ENCODE results near the gene AAR2. TPM values are rescaled to one million over a fixed set of nuclear protein-coding genes. Genes with fewer than 3 reads are reported as not detected.

AAR2 gene
- total RNA-seq, 4 donors from 2014 or later: 18.7 to 25.5 (median 24.1) TPM

- Histone ChIP-seq H3K27me3 (no peaks in the 10 kb centered on the region), H3K4me1 (no peaks in the 10 kb centered on the region), H3K36me3 (peaks cover 0 to 51% (median 19%) of the 10 kb centered on the region in 4 donors), H3K9me3 (no peaks in the 10 kb centered on the region), H3K4me3 (no peak overlapping the region), H3K27ac (no peak overlapping the region)
- WGBS, 2 donors (ENCODE audit: low coverage in 1 of 2): 89 to 100% methylated on average over 1 of the region's 1 CpG
- no peak for DNase-seq
- in situ Hi-C loops (cut with MboI; ENCODE audit: low pct_ligation_motif_present in 1 of 4, low pct_unique_long_range_greater_than_20kb in 1 of 4, low sequenced_read_pairs in 3 of 4) (no loop called here), intact Hi-C loops (cut with DNase I; ENCODE audit: low total_unique reads) (no loop called here)
- TF ChIP-seq CTCF (IDR thresholded peaks at IDR 0.05) (no peak), POLR2A (IDR thresholded peaks at IDR 0.05) (no peak), EP300 (IDR thresholded peaks at IDR 0.05; ENCODE audit: low read depth) (no peak), POLR2AphosphoS5 (IDR thresholded peaks at IDR 0.05) (no peak)
Observed at GRCh38 chr20:36243726-36244125, 7.4 kb downstream of the AAR2 start.

- no peak overlapping the region for H3K4me3 ChIP-seq
- WGBS, 2 donors (ENCODE audit: low coverage in 1 of 2): 97% methylated on average over 4 of the region's 4 CpGs; no CpG with 5 or more reads in 1 of the 2 donors
- intact Hi-C loops (cut with DNase I; ENCODE audit: low total_unique reads): no loop called here
- in situ Hi-C loops (cut with MboI; ENCODE audit: low pct_ligation_motif_present in 1 of 4, low pct_unique_long_range_greater_than_20kb in 1 of 4, low sequenced_read_pairs in 3 of 4): no loop called here
- H3K36me3 ChIP-seq: peaks cover 0 to 46% (median 21%) of the 10 kb centered on the region in 4 donors
- H3K27ac ChIP-seq: no peak overlapping the region
- no peaks in the 10 kb centered on the region for H3K9me3 ChIP-seq
- no peak for TF ChIP-seq POLR2A (IDR thresholded peaks at IDR 0.05)
- H3K27me3 ChIP-seq: no peaks in the 10 kb centered on the region
- no peaks in the 10 kb centered on the region for H3K4me1 ChIP-seq
- no peak for DNase-seq
Observed at GRCh38 chr20:36246401-36246800, 10.1 kb downstream of the AAR2 start.

- H3K27ac ChIP-seq: no peak overlapping the region
- intact Hi-C loops (cut with DNase I; ENCODE audit: low total_unique reads) (no loop called here), in situ Hi-C loops (cut with MboI; ENCODE audit: low pct_ligation_motif_present in 1 of 4, low pct_unique_long_range_greater_than_20kb in 1 of 4, low sequenced_read_pairs in 3 of 4) (no loop called here)
- no peak overlapping the region for H3K4me3 ChIP-seq
- DNase-seq: no peak
- TF ChIP-seq POLR2AphosphoS5 (IDR thresholded peaks at IDR 0.05) (no peak), POLR2A (IDR thresholded peaks at IDR 0.05) (no peak), CTCF (IDR thresholded peaks at IDR 0.05) (no peak)
- H3K4me1 ChIP-seq: no peaks in the 10 kb centered on the region
- H3K9me3 ChIP-seq: no peaks in the 10 kb centered on the region
- H3K36me3 ChIP-seq: peaks cover 0 to 41% (median 19%) of the 10 kb centered on the region in 4 donors
- WGBS, 2 donors (ENCODE audit: low coverage in 1 of 2): 73 to 100% methylated on average over 2 to 4 of the region's 4 CpGs
- no peaks in the 10 kb centered on the region for H3K27me3 ChIP-seq
Observed at GRCh38 chr20:36248836-36249235, 12.6 kb downstream of the AAR2 start.

- no peak for TF ChIP-seq POLR2A (IDR thresholded peaks at IDR 0.05)
- no peak for TF ChIP-seq POLR2AphosphoS5 (IDR thresholded peaks at IDR 0.05)
- no peak for TF ChIP-seq EP300 (IDR thresholded peaks at IDR 0.05; ENCODE audit: low read depth)
- TF ChIP-seq CTCF (IDR thresholded peaks at IDR 0.05): no peak
- intact Hi-C loops (cut with DNase I; ENCODE audit: low total_unique reads): no loop called here
- no peak overlapping the region for H3K27ac ChIP-seq
- in situ Hi-C loops (cut with MboI; ENCODE audit: low pct_ligation_motif_present in 1 of 4, low pct_unique_long_range_greater_than_20kb in 1 of 4, low sequenced_read_pairs in 3 of 4): no loop called here
- H3K9me3 ChIP-seq: no peaks in the 10 kb centered on the region
- H3K4me3 ChIP-seq: no peak overlapping the region
- WGBS, 2 donors (ENCODE audit: low coverage in 1 of 2): 74 to 80% methylated on average over 3 of the region's 3 CpGs
- peaks cover 0 to 38% (median 18%) of the 10 kb centered on the region in 4 donors for H3K36me3 ChIP-seq
- no peak for DNase-seq
- no peaks in the 10 kb centered on the region for H3K27me3 ChIP-seq
- H3K4me1 ChIP-seq: no peaks in the 10 kb centered on the region
Observed at GRCh38 chr20:36249450-36249849, 13.2 kb downstream of the AAR2 start.

GRCh38 chr20:36251426-36251825, 15.1 kb downstream of the AAR2 start:
- no peak for DNase-seq
- no peak for TF ChIP-seq POLR2A (IDR thresholded peaks at IDR 0.05)
- Histone ChIP-seq H3K27ac (no peak overlapping the region), H3K4me3 (no peak overlapping the region), H3K36me3 (peaks cover 0 to 33% (median 15%) of the 10 kb centered on the region in 4 donors), H3K27me3 (no peaks in the 10 kb centered on the region), H3K9me3 (no peaks in the 10 kb centered on the region), H3K4me1 (no peaks in the 10 kb centered on the region)
- 90 to 95% methylated on average over 2 to 5 of the region's 5 CpGs for WGBS, 2 donors (ENCODE audit: low coverage in 1 of 2)
- intact Hi-C loops (cut with DNase I; ENCODE audit: low total_unique reads): no loop called here
- in situ Hi-C loops (cut with MboI; ENCODE audit: low pct_ligation_motif_present in 1 of 4, low pct_unique_long_range_greater_than_20kb in 1 of 4, low sequenced_read_pairs in 3 of 4): no loop called here

All from transverse colon (tissue), 4 donors.